ENCODE results near the gene BPIFA1. TPM values are rescaled to one million over a fixed set of nuclear protein-coding genes. Genes with fewer than 3 reads are reported as not detected.

The BPIFA1 gene
- total RNA-seq, 2 experiments from 2014 or later = not detected

Other genes starting within 250 kb of the BPIFA1 start
- not detected for gene SUN5, start 231.6 kb upstream of the BPIFA1 start, total RNA-seq
- not detected for gene BPIFB2, start 228.3 kb upstream of the BPIFA1 start, total RNA-seq
- not detected for gene BPIFB6, start 204.3 kb upstream of the BPIFA1 start, total RNA-seq
- gene BPIFB3, start 182.1 kb upstream of the BPIFA1 start, total RNA-seq = not detected
- not detected for gene BPIFB4, start 156.4 kb upstream of the BPIFA1 start, total RNA-seq
- not detected for gene BPIFA2, start 67.8 kb upstream of the BPIFA1 start, total RNA-seq
- not detected for gene BPIFA3, start 18.6 kb upstream of the BPIFA1 start, total RNA-seq
- gene BPIFB1, start 47.2 kb downstream of the BPIFA1 start, total RNA-seq = not detected
- 10 to 100 TPM; 39.6 to 40.3 TPM for gene CDK5RAP1, start 165.5 kb downstream of the BPIFA1 start, total RNA-seq
- gene SNTA1, start 207.8 kb downstream of the BPIFA1 start, total RNA-seq = 1 to 10 TPM; 5.6 to 5.7 TPM